ENCODE results near the gene SDF2L1.
"Not testable (repeated sequence)": the region's sequence is repeated elsewhere in the genome, so short reads cannot be mapped to it uniquely, and the experiment has no call there.

SDF2L1 gene, protein sequence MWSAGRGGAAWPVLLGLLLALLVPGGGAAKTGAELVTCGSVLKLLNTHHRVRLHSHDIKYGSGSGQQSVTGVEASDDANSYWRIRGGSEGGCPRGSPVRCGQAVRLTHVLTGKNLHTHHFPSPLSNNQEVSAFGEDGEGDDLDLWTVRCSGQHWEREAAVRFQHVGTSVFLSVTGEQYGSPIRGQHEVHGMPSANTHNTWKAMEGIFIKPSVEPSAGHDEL

DNA sequence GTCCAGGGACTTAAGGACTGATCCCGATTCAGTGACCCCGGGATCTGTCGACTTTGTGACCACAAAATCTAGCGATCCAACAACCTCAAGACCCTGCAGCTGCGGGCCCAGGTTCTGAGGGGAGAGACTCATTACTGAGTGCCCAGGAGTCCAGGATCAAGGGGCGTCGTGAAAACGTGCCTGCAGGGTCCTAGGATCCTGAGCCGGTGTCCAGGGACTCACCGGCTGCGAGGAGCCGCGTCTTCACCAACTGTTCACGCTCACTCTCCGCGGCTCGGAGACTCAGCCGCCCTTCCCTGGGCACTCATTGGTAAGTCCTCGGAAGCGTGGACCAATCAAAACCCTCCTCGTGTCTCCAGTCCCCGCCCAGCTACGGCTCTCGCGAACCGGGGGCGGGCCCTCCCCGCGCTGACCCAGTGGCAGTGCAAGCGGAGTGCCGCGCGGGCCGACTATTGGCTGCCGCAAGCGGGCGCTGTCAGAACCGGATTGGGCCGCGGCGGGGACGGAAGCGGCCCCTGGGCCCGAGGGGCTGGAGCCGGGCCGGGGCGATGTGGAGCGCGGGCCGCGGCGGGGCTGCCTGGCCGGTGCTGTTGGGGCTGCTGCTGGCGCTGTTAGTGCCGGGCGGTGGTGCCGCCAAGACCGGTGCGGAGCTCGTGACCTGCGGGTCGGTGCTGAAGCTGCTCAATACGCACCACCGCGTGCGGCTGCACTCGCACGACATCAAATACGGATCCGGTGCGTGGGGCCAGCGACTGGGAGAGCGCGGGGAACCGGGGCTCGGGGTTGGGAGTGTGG, at the start of gene SDF2L1:
SDF2L1 (plus strand) TSS at position 514 of the 795 bp plus-strand sequence; CDS start at position 549, 35 bp downstream.
- FAIRE-seq (peak; percentile 82), DNase-seq (ENCODE audit: low spot score) (peak; percentile 92)

- no peak for FAIRE-seq
- DNase-seq (ENCODE audit: low spot score): no peak
These were observed 49.7 kb upstream of the SDF2L1 start for GRCh38 chr22:21592422-21592821.

DNA sequence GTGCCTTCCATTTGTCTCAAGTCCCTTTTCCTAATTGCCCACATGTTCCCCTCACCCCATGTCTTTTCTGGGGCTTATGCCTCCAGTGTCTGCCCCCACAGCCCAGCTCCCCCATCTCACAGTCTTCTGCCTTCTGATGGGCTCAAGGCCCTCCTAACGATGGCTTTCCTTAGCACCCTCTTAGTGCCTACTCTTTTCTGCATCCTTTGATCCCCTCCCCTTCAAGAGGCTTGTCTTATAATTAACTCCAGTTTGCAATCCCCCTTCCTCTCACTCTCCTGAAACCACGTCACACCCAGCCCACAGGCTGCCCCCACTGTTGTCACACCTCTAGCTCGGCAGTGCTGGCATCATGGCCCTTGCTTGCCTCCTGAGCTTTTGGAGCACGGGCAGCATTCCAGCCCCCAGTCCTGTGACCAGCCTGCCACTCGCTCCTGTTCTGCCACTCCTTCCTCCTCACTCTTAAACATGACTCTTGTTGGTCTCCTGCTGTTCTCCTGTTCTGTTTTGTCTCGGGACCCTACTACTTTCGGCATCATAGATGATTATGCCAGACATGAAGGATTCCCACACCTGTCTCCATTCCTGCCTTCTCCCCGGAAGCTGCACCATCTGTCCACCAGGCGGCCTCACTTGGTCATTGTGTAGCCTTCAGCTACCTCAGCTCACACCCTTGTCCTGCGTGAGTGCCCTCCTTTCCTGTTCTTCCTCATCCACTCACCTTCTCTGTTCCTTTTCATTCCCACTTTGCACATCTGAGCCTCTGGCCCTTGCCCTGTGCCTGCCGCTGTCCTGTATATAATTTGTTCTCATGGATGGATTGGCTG, 48.5 kb upstream of the SDF2L1 start:
- no peak for FAIRE-seq
- DNase-seq (ENCODE audit: low spot score): no peak

GRCh38 chr22:21594865-21595452, 47.1 kb upstream of the SDF2L1 start:
- no peak for FAIRE-seq
- DNase-seq (ENCODE audit: low spot score): no peak

- DNase-seq (ENCODE audit: low spot score); FAIRE-seq: not testable (repeated sequence)
These were observed 45.6 kb upstream of the SDF2L1 start for GRCh38 chr22:21596356-21597135.

- DNase-seq (ENCODE audit: low spot score) (no peak), FAIRE-seq (no peak)
These were observed 43.8 kb upstream of the SDF2L1 start for GRCh38 chr22:21598302-21598701.

DNA sequence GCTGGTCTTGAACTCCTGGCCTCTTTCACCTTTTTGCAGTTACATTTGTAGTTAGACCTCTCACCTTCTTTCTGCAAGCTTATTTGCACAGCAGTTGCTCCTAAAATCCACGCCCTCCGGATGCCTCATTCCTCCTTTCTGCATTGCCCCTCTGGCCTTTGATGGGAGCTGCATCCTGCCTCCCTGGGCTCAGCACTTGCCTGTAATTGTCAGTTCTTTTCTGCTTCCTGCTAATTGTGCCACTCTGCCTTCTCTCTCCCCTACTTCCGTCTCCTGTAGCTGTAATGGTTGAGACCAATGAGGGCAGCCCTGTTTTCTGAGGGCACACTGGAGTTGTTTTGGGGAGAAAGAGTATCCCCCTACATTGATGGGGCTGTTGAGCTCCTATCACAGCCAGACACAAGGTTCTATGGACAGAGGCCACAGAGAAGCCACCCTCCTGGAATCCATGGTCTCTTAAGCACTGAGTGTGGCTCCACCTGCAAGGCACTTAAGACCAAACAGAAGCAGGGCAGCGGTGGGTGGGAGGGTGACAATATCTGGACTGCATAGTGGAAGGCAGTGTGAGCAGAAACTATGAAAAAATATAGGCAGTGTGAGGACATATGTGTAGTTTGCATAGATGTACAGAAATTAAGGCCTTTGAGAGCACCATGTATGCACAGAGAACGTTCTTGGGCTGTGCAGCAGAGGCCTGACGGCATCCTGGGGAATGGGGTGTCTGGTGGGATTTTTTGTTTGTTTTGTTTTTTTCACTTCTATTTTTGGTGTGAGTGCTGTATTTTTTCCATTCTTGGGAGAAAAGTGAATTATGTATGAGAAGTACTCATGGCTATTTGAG, 42.8 kb upstream of the SDF2L1 start:
- DNase-seq (ENCODE audit: low spot score) (no peak), FAIRE-seq (no peak)

DNA sequence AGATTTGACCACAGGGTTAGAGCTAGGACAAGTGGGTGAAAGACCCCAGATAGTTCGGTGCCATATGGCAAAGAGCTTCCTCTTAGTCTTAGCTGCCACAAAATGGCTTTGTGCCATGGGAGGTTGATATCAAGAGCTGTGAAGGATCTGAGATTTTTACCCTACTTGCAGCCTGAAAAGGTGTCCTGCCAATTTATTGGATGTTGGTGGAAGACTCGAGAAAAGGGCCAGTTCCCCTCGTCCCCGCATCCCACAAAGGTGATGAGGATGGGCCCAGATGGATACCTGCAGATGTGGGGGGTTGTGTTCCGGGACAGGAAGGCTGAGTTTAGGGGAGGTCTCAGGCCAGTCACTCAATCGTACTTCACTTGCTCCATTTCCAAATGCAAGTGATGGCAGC, 39.5 kb upstream of the SDF2L1 start:
- DNase-seq (ENCODE audit: low spot score) (no peak), FAIRE-seq (no peak)

DNA sequence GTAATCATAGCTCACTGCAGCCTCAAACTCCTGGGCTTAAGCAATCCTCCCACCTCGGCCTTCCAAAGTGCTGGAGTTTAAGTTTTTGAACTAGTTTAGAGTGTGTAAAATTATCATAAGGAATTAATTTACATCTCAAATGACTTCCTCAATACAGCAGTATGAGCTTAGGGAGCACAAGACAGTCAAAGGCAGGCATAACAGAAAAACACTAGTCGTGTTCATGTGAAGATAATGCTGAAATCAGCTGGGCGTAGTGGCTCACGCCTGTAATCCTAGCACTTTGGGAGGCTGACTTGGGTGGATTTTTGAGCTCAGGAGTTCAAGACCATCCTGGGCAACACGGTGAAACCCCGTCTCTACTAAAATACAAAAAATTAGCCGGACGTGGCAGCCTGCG, 38.1 kb upstream of the SDF2L1 start:
- FAIRE-seq (no peak), DNase-seq (ENCODE audit: low spot score) (no peak)

DNA sequence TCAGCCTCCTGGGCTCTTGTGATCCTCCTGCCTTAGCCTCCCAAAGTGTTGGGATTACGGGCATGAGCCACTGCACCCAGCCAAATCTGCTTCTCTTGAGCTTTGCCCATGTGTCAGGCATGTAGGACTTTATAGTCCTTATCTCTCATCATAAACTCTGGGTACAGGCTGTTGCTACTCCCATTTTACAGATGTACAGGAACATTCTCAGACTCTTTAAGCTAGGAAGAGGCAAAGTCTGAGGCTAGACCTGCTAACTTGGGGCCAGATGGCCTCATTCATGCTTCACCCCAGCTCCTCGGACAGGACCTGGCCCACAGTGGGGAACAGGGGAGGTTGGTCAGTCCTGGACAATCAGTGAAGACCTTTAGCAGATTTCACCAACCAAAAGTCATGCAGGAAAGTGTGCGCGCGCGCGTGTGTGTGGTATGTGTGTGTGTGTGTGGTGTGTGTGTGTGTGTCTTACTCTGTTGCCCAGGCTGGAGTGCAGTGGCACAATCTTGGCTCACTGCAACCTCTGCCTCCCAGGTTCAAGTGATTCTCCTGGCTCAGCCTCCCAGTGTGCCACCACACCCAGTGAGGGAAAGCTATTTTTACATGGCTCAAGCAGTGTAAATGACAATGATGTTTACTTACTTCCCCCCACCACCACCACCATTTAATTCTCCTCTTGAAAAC, 36.1 kb upstream of the SDF2L1 start:
- DNase-seq (ENCODE audit: low spot score) (no peak), FAIRE-seq (no peak)

DNA sequence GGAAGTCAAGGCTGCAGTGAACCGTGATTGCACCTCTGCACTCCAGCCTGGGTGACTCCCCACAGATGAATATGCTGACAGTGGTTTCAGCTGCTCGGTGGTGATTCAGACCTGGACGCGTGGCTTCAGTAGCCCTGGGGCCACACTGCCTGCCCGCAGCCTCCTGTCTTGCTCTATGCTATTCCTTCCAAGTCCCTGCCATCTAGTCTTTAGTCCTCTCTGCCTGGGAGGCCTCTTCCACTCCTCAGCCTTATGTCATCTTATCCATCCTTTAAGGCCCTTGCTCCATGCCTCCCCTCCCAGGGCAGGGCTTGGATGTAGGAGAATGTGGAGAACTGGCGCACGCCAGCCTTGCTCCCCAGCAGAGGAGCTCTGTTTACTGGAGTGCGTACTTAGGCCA, 35.3 kb upstream of the SDF2L1 start:
- peak; percentile 35 for FAIRE-seq
- DNase-seq (ENCODE audit: low spot score): peak; percentile 75

- not testable (repeated sequence) for DNase-seq (ENCODE audit: low spot score); FAIRE-seq
These were observed 32.4 kb upstream of the SDF2L1 start for GRCh38 chr22:21609556-21610157.

DNA sequence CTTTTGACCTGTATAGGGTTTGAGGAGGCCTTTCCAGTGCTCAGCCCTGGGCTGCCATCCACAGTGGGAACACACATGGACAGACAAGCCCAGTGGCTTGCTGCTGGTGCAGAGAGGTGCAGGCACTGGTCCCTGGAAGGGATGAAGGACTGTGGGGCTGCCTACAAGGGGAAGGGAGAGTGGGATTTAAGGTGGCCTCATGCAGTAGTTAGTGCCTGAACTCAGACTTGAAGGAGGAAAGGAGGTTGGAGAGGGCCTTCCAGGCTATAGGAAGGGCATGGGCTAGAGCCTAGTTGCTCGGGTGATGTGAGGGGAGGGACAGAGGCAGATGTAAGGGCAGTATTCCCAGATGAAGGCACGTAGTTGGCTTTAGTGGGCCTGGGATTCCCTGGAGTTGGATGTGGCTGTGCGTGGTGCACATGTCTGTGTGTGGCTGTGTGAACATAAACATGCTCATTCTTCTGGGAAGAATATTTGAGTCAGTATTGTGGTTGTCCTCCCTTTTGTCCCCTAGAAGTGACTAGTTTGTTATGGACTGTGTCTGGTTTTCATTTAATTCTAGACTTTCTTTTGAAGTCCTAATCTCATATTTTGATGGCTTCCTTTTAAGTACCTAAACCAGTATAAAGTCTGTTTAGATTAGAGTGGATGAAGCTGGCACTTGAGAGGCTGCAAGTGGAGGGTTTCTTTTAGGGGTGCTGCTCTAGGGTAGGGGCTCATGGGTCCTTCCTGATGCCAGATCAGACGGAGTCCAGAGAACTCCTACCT, 30.7 kb upstream of the SDF2L1 start:
- FAIRE-seq (no peak), DNase-seq (ENCODE audit: low spot score) (no peak)

GRCh38 chr22:21612858-21613257, 29.2 kb upstream of the SDF2L1 start:
- no peak for FAIRE-seq
- no peak for DNase-seq (ENCODE audit: low spot score)

DNA sequence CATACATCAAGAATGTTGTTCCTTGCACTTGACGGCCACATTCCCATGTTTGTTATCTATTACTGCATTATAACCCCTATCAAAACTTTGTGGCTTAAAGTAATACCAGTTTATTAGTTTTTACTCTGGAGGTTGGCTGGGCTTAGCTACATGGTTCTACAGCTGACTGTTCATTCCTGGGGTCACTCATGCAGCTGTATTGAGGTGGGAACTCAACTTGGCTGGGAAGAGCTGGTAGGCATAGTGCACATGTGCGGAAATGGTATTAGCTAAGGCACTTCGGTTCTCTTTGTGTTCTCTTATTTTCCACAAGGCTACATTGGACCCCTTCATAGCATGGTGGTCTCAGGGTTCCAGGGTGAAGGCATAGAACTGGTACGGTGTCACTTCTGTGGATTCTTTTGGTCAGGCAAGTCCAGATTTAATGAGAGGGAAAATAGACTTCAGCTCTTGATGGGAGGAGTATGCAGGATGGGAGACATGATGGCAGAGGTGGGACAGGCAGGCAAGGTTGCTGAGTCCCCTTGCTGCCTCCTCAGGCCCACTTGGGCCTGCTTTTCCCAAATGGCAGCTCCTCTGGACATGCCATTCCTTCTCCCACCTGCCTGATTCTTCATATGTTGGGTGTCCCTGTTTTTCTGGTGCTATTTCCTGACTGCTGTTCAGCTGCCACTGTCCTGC, 28.4 kb upstream of the SDF2L1 start:
- FAIRE-seq: no peak
- no peak for DNase-seq (ENCODE audit: low spot score)

GRCh38 chr22:21615731-21616130, 26.4 kb upstream of the SDF2L1 start:
- FAIRE-seq: no peak

DNA sequence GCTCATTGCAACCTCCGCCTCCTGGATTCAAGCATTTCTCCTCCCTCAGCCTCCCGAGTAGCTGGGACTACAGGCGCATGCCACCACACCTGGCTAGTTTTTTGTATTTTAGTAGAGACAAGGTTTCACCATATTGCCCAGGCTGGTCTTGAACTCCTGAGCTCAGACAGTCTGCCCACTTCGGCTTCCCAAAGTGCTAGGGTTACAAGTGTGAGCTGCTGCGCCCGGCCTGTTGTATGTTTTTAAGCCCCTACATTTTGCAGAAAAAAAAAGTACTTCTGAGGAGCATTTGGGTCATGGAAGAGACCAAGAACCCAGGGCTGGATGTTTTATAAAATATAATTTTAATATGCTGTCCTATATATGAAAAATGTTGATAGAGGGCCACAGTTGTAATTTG, 24.8 kb upstream of the SDF2L1 start:
- FAIRE-seq; DNase-seq (ENCODE audit: low spot score): not testable (repeated sequence)

More at GRCh38 chr22:21615731-21616130, 26.4 kb upstream of the SDF2L1 start:
- no peak for DNase-seq (ENCODE audit: low spot score)

GRCh38 chr22:21621025-21621424, 21.1 kb upstream of the SDF2L1 start:
- no peak for DNase-seq (ENCODE audit: low spot score)

More at GRCh38 chr22:21621025-21621424, 21.1 kb upstream of the SDF2L1 start:
- FAIRE-seq: no peak

All from RCC 7860 (cell line).